Activated effector memory CD4-positive, alpha-beta T cell treated with Interleukin-2 at 50 U/mL for 16 hours (primary cell): ENCODE measurements around the gene CDKN2AIP.
"Not testable (repeated sequence)": the region's sequence is repeated elsewhere in the genome, so short reads cannot be mapped to it uniquely, and the experiment has no call there.

Experiments
- DNase-seq: peaks from one replicate; pipeline ENCODE4 v3.0.0-alpha.2; 2020

Gene CDKN2AIP

GRCh38 chr4:183416879-183417755 lies 27.3 kb upstream of the CDKN2AIP start:
- no peak for DNase-seq

GRCh38 chr4:183422962-183423631 lies 21.3 kb upstream of the CDKN2AIP start:
- DNase-seq = no peak

- DNase-seq = no peak
Observed at GRCh38 chr4:183424109-183424744, 20.2 kb upstream of the CDKN2AIP start.

GRCh38 chr4:183426507-183426906 lies 17.9 kb upstream of the CDKN2AIP start:
- DNase-seq = no peak

GRCh38 chr4:183429489-183429888 lies 14.9 kb upstream of the CDKN2AIP start:
- no peak for DNase-seq

GRCh38 chr4:183430317-183430993 lies 14.0 kb upstream of the CDKN2AIP start:
- peak; percentile 12 for DNase-seq

GRCh38 chr4:183430994-183431347 lies 13.5 kb upstream of the CDKN2AIP start:
- DNase-seq = no peak

GRCh38 chr4:183431614-183432013 lies 12.8 kb upstream of the CDKN2AIP start:
- no peak for DNase-seq

GRCh38 chr4:183433183-183433582 lies 11.3 kb upstream of the CDKN2AIP start:
- DNase-seq = not testable (repeated sequence)

- no peak for DNase-seq
Observed at GRCh38 chr4:183434264-183434663, 10.2 kb upstream of the CDKN2AIP start.

- DNase-seq = no peak
Observed at GRCh38 chr4:183434666-183435190, 9.7 kb upstream of the CDKN2AIP start.

- no peak for DNase-seq
Observed at GRCh38 chr4:183435803-183436202, 8.6 kb upstream of the CDKN2AIP start.

GRCh38 chr4:183436417-183436816 lies 8.0 kb upstream of the CDKN2AIP start:
- DNase-seq = no peak

- DNase-seq = no peak
Observed at GRCh38 chr4:183437452-183437851, 7.0 kb upstream of the CDKN2AIP start.

- DNase-seq = no peak
Observed at GRCh38 chr4:183438458-183439113, 5.8 kb upstream of the CDKN2AIP start.

GRCh38 chr4:183441276-183441675 lies 3.2 kb upstream of the CDKN2AIP start:
- no peak for DNase-seq

- no peak for DNase-seq
Observed at GRCh38 chr4:183443655-183444213, 702 bp upstream of the CDKN2AIP start.

- DNase-seq = no peak
Observed at GRCh38 chr4:183445097-183445428, 627 bp downstream of the CDKN2AIP start.

GRCh38 chr4:183447646-183448045 lies 3.2 kb downstream of the CDKN2AIP start:
- no peak for DNase-seq

GRCh38 chr4:183448436-183448835 lies 4.0 kb downstream of the CDKN2AIP start:
- DNase-seq = no peak

- no peak for DNase-seq
Observed at GRCh38 chr4:183449193-183449882, 4.9 kb downstream of the CDKN2AIP start.

- no peak for DNase-seq
Observed at GRCh38 chr4:183450108-183450507, 5.7 kb downstream of the CDKN2AIP start.
